Activated T-cell treated with anti-CD3 and anti-CD28 coated beads, Interleukin-2, amount 50 U/mL, for 48 hours (primary cell): ENCODE data around the gene KRTAP1-5.
"Not testable (repeated sequence)": the region's sequence is repeated elsewhere in the genome, so short reads cannot be mapped to it uniquely, and the experiment has no call there.

Source experiments
- DNase-seq, 2 experiments: peaks; one replicate each; pipeline ENCODE4 v3.0.0-alpha.2; 2020

The KRTAP1-5 gene

DNA sequence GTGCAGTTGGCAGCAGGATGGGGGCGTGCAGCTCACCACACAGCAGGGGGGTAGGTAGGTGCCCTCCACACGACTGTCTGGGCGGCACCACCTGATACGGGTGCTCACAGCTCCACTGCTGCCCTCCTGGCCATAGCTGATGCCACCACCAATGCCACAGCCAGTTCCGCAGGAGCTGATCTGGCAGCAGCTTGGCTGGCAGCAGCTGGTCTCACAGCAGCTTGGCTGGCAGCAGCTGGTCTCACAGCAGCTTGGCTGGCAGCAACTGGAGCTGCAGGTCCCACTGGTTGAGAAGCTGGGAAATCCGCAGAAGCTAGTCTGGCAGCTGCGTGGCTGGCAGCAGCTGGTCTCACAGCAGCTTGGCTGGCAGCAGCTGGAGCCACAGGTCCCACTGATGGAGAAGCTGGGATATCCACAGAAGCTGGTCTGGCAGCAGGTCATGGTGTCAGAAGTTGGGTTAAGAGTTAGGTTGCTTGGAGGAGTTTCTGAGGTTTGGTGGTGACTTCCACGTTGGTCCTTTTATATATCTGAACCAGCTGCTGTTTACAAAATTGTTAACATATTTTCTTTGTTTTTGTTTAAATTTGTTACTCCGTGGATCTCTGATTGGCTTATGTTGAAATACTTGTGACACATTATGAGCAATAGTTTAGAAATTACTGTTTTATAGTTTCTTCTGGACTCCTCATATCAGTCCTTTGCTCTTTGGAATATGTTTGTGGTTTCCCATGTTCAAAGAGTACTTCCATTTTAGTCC, at the start of gene KRTAP1-5:
TSS of gene KRTAP1-5 (minus strand) at position 494 of the 757 bp plus-strand sequence. CDS start at position 441, 53 bp downstream.
- no peak for DNase-seq

GRCh38 chr17:41076788-41077187, 49.8 kb upstream of the KRTAP1-5 start:
- no peak for DNase-seq

DNA sequence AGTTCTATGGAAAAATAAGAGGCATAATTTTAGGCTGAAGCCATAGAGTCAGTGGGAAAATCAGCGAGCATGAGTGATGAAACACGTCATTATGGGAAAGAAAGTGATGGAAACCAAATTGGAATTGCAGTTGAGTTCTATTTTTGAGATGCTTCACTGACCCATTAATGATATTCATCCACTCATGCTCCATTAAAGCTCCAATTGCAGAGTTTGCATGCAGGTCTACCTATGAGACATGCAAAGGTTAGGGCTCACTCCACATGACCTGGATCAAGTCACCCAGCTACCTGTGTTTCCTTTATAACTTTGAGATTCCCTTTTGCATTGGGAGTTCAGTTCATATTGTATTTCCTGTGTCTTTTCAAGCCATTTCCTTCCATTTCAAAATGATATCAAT, 46.7 kb upstream of the KRTAP1-5 start:
- DNase-seq: no peak

- no peak for DNase-seq
Observed at GRCh38 chr17:41071606-41072360, 44.8 kb upstream of the KRTAP1-5 start.

- DNase-seq: no peak
Observed at GRCh38 chr17:41069031-41069430, 42.0 kb upstream of the KRTAP1-5 start.

DNA sequence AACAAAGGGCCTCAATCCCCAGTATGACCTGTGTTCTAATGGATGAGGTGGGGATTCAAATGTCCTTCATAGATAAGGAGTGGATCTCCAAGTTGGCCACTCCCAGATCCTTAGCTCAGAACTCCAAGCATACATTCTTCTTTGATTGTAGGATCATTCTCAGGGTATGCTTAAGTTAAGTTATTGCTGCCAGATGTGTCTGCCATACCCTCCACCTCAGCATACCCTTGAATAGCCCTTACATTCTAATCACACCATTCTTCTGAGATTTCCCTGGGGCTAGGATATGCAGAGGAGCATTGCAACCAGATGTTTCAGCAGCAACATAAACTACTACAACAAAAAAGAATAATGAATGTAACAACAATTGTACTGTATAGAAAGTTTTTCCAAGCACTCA, 40.3 kb upstream of the KRTAP1-5 start:
- no peak for DNase-seq

- DNase-seq: no peak
Observed at GRCh38 chr17:41065829-41066624, 39.0 kb upstream of the KRTAP1-5 start, which contains the start of gene KRTAP2-4. Gene KRTAP2-4 (minus strand): TSS chr17:41065879. CDS start chr17:41065845, 34 bp downstream.

DNA sequence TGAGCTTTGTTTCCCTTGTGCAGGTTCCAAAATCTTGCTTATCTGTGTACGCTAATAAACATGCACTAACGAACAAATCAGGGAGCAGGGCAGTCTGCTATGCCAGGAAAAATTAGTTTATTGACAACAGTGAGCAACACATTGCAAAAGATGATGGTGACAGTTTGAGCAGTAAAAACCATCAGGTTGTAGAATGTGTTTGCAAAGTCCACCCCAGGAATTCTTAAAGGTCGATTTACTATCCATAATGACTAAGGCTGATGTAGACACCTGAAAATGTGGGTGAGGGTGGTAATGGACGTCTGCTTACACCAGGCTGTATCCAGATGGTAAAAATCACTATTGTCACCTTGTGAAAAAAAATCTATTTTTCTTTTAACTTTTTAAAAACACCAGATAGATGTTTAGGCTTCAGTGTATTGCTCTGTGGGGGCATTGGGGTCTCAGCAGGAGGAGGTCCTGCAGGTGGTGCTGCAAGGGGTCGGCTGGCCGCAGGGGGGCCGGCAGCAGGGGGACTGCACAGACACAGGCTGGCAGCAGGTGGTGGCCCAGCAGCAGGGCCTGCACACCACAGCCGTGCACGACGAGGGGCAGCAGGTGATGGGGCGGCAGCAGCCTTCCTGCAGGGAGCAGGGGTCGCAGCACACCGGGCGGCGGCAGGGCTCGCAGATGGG, 38.1 kb upstream of the KRTAP1-5 start:
- not testable (repeated sequence) for DNase-seq

- no peak for DNase-seq
Observed at GRCh38 chr17:41064301-41064700, 37.3 kb upstream of the KRTAP1-5 start.

DNA sequence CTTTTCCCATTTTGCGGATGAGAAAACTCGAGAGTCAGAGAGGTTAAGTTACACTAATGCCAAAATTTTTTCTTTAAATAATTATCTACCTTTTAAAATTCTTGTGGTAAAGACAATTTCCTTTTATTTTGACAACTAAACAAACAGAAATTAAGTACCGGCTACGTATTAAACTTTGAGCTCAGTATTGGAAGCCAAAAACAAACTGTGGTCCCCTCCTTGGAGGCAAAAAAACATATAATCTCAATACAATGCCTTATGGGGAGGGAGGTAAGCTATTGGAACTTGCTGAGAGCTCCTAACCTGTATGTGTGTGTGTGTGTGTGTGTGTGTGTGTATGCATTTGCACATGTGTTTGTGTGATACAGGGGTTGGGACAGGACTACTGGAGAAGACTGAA, 36.4 kb upstream of the KRTAP1-5 start:
- DNase-seq: no peak

DNA sequence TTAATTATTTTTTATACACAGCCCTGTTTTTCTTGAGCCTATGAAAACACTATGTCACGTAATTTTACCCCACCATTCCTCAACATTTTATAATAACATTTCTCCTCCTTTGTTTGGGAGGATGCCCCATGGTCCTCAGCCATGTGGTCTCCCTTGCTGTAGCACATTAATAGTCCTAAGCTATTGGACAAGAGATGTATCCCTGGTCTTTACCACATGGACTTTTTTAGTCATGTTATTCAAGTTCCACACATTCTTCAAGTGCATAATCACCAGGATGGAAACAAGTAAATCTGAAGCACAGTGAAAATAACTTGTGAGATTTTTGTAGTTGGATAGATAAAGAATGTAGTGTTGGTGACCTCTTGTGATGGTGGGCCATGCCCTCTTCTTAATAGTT, 35.0 kb upstream of the KRTAP1-5 start:
- DNase-seq: no peak

GRCh38 chr17:41060052-41060604, 33.1 kb upstream of the KRTAP1-5 start, which contains the start of gene KRTAP2-3:
Gene KRTAP2-3 (minus strand): TSS chr17:41060114. CDS start chr17:41060050, 64 bp downstream.
- no peak for DNase-seq

DNA sequence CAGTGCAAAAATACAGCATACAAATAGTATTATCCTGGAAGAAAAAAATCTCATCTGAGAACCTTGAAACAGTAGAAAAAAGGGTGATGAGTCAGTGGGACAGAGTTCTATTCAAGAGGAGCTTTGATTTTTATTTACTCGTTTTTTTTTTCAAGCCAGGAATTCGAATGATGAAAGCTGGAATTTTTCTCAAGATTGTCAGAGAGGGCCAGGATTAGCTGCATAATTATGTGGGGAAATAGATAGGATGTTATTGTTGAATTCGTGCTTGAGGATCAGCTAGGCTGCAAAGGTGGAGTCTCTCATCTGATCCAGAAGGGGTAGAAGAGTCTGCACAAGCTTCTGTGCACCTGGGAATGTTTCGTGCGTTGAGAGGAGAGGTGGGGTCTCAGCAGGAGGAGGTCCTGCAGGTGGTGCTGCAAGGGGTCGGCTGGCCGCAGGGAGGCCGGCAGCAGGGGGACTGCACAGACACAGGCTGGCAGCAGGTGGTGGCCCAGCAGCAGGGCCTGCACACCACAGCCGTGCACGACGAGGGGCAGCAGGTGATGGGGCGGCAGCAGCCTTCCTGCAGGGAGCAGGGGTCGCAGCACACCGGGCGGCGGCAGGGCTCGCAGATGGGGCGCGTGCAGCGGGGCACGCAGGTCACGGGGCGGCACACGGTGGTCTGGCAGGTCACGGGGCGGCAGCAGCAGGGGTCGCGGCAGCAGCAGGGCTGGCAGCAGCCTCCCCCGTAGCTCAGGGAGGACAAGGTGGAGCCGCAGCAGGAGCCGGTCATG, 32.5 kb upstream of the KRTAP1-5 start:
- not testable (repeated sequence) for DNase-seq

- DNase-seq: no peak
Observed at GRCh38 chr17:41058741-41059140, 31.7 kb upstream of the KRTAP1-5 start.

- no peak for DNase-seq
Observed at GRCh38 chr17:41057547-41057946, 30.5 kb upstream of the KRTAP1-5 start.

DNA sequence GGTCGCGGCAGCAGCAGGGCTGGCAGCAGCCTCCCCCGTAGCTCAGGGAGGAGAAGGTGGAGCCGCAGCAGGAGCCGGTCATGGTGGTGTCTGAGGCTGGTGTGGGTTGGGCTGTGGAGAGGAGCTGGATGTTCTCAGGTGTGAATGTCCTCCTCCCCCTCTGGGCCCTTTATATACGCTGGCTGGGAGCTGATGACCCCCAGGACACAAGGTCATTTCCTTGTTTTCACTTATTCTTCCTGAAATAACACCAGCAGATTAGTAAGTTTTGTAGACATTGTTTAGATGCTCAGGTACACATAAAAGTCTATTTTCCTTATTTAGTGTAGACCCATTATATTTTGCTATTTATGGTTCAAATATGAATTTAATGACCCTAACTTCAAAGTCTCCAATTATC, 28.1 kb upstream of the KRTAP1-5 start, which contains the start of gene KRTAP2-2:
TSS of gene KRTAP2-2 (minus strand) at position 101 of the 400 bp plus-strand sequence. CDS start at position 82, 19 bp downstream.
- DNase-seq: not testable (repeated sequence)

DNA sequence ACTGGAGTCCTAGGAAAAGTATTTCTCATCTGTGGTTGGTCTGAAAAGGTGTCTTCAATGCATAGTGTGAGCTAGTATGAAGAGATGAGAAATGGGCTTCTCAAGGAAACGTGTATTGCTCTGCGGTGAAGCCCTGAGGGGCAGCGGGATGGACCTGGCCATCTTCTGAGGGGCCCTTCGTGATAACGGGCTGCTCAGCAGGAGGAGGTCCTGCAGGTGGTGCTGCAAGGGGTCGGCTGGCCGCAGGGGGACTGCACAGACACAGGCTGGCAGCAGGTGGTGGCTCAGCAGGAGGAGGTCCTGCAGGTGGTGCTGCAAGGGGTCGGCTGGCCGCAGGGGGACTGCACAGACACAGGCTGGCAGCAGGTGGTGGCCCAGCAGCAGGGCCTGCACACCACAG, 27.5 kb upstream of the KRTAP1-5 start:
- DNase-seq: not testable (repeated sequence)

DNA sequence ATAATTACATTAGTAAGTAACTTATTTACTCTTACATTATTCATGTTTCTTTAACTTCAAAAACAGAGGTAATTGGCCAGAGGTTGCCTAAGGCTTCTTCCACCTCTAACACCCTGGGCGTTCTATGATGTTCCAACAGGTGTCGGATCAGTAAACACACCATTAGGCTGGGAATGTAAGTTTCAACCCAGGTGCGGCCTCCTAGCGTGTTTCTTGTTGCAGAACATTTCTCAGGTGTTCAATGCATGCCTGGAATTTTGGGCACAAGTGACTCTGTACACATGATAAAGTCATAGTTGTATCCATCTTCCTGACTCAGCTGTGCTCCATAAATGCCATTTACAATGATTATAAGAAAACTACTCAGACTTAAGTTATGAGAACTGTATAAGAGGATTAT, 27.0 kb upstream of the KRTAP1-5 start:
- no peak for DNase-seq

DNA sequence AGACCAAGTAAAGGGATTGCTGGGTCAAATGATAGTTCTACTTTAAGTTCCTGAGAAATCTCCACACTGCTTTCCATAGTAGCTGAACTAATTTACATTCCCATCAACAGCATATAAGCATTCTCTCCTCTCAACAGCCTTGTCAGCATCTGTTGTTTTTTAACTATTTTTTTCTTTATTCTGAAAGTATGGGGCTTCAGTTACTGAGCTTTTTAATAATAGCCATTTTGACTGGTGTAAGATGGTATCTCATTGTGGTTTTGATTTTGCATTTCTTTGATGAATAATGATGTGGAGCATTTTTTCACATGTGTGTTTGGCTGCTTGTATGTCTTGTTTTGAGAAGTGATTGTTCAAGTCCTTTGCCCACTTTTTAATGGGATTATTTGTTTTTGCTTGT, 25.6 kb upstream of the KRTAP1-5 start:
- DNase-seq: no peak

DNA sequence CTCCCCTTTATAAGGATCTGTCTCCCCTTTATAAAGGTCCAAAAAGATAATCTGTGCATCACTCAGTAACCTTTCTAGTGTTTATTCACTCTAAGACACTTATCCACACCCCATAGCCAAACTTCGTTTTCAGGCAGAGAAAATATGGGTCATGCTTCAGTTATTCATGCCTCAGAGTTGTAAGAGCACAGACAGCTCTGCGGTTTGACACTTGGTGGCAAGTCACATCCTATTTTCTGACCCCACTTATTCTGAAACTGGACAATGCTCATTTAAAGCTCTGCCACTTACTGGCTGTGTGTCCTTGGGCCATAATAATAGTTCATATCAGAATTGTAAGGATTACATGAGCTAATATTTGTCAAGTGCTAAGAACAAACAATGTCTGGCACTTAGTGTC, 22.1 kb upstream of the KRTAP1-5 start:
- DNase-seq: no peak

DNA sequence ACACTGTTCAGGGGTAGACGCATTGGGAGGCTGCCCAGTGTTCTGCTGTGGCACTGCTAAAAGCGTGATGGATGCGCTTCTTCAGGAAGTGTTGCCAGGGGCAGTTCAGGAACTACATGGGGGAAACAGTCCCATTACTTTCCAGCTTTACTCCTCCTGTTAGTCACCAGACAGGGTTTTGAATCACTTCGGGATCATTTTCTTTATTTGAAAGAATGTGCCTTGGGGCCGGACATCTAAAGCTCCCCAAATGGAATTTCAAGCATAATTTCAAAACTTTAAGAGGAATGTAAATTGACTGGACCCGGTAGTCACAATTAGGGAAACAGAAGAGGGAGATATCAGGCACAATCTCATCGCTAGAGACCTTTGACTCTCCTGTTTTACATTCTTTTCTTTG, 21.4 kb upstream of the KRTAP1-5 start:
- no peak for DNase-seq
